ENCODE results near the gene SLCO1A2.
"Not testable (repeated sequence)": the region's sequence is repeated elsewhere in the genome, so short reads cannot be mapped to it uniquely, and the experiment has no call there.

Gene SLCO1A2

DNA sequence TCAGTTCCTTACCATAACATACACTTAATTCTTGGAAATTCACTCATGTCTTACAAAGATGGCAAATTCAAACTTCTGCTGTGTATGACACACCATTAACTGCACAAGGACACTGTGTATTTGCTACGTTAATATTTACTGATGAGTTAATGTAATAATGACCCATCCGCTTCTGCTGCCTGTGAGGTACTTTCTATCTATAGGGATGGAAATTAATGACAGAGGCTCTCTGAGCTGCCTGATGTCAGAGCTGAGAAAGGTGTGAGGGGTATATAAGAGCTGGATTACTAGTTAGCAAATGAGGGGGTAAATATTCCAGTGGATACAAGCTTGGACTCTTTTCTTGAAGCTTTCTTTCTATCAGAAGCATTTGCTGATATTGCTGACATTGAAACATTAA, 37.9 kb upstream of the SLCO1A2 start, which contains the start of gene IAPP:
Gene IAPP (plus strand): TSS at position 301 of the 400 bp plus-strand sequence. CDS start 450 bp downstream, outside the sequence.
- H3K27me3 ChIP-seq (ENCODE audit: insufficient read depth, low read length) = no peaks in the 10 kb centered on the region
- H4K8ac ChIP-seq (ENCODE audit: low read depth, low read length) = no peak within 1 kb of the TSS
- no peak within 1 kb of the TSS for H3K14ac ChIP-seq (ENCODE audit: low read length)
- no peak within 1 kb of the TSS for H3K4ac ChIP-seq (ENCODE audit: low read depth, low read length)
- no peak within 1 kb of the TSS for H4K91ac ChIP-seq (ENCODE audit: low read depth, low read length)
- no CpG with 5 or more reads among the region's 2 CpGs for WGBS (ENCODE audit: extremely low coverage, insufficient coverage, insufficient read length)
- H2BK120ac ChIP-seq (ENCODE audit: insufficient read depth, low read length, poor library complexity) = no peak within 1 kb of the TSS
- no peak within 1 kb of the TSS for H2AFZ ChIP-seq (ENCODE audit: insufficient read depth, low read length, poor library complexity)
- H3K4me3 ChIP-seq (ENCODE audit: low read depth, low read length) = no peak within 1 kb of the TSS
- H3K36me3 ChIP-seq (ENCODE audit: control insufficient read depth in 1 of 2, insufficient read depth in 2 of 2, low read length in 2 of 2) = no peaks in the 10 kb centered on the region
- H4K12ac ChIP-seq (ENCODE audit: low read depth, low read length) = no peak within 1 kb of the TSS
- H2AK5ac ChIP-seq (ENCODE audit: low read length) = no peak within 1 kb of the TSS
- no peak within 1 kb of the TSS for H3K4me2 ChIP-seq (ENCODE audit: low read length)
- H3K9ac ChIP-seq (ENCODE audit: low read length) = no peak within 1 kb of the TSS
- H2BK5ac ChIP-seq (ENCODE audit: low read depth, low read length, poor library complexity) = no peak within 1 kb of the TSS
- H2BK12ac ChIP-seq (ENCODE audit: low read length) = no peak within 1 kb of the TSS
- H3K18ac ChIP-seq (ENCODE audit: low read length) = no peak within 1 kb of the TSS
- no peaks in the 10 kb centered on the region for H3K79me1 ChIP-seq (ENCODE audit: low read length)
- DNase-seq = no peak
- no peaks in the 10 kb centered on the region for H3K9me3 ChIP-seq (ENCODE audit: insufficient read depth, low read depth, low read length)
- H3K23ac ChIP-seq (ENCODE audit: low read length) = no peak within 1 kb of the TSS
- no peaks in the 10 kb centered on the region for H3K79me2 ChIP-seq (ENCODE audit: control insufficient read depth, insufficient read depth, low read length, poor library complexity)
- no peak within 1 kb of the TSS for H3K27ac ChIP-seq (ENCODE audit: low read depth, low read length)
- H3K4me1 ChIP-seq (ENCODE audit: control insufficient read depth in 1 of 2, insufficient read depth in 2 of 2, low read length in 2 of 2) = no peaks in the 10 kb centered on the region

DNA sequence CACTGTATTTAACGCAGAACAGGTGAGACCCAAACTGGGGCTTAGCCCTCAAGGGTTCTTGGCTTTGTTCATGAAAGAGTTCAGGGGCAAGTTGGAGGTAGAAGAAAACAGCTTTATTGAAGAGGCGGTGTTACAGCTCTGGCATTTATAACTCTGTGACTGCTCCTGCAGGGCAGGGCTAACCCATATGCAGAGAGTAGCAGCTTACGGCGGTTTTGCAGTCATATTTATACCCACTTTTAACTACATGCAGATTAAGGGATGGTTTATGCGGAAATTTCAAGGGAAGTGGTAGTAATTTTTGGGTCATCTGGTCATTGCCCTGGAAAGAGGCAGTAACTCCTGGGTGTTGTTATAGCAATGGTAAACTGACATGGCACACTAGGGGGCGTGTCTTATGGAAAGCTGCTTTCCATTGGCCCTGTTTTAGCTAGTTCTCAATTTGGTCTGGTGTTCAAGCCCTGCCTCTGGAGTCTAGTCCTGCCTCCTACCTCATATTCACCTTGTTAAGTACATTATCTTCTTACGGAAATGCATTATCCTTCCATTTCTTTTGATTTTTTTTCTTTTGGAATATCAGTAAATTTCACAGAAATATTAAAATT, 36.2 kb upstream of the SLCO1A2 start:
- WGBS (ENCODE audit: extremely low coverage, insufficient coverage, insufficient read length) = no CpG with 5 or more reads among the region's 7 CpGs
- no peaks in the 10 kb centered on the region for H3K27me3 ChIP-seq (ENCODE audit: insufficient read depth, low read length)
- H3K4me3 ChIP-seq (ENCODE audit: low read depth, low read length) = no peak overlapping the region
- no peak overlapping the region for H3K4me2 ChIP-seq (ENCODE audit: low read length)
- H3K79me2 ChIP-seq (ENCODE audit: control insufficient read depth, insufficient read depth, low read length, poor library complexity) = no peaks in the 10 kb centered on the region
- H3K14ac ChIP-seq (ENCODE audit: low read length) = no peak overlapping the region
- no peak overlapping the region for H4K8ac ChIP-seq (ENCODE audit: low read depth, low read length)
- H3K79me1 ChIP-seq (ENCODE audit: low read length) = no peaks in the 10 kb centered on the region
- no peaks in the 10 kb centered on the region for H3K4me1 ChIP-seq (ENCODE audit: control insufficient read depth in 1 of 2, insufficient read depth in 2 of 2, low read length in 2 of 2)
- no peak overlapping the region for H3K23ac ChIP-seq (ENCODE audit: low read length)
- no peak overlapping the region for H3K18ac ChIP-seq (ENCODE audit: low read length)
- H2BK5ac ChIP-seq (ENCODE audit: low read depth, low read length, poor library complexity) = no peak overlapping the region
- no peaks in the 10 kb centered on the region for H3K36me3 ChIP-seq (ENCODE audit: control insufficient read depth in 1 of 2, insufficient read depth in 2 of 2, low read length in 2 of 2)
- H2BK120ac ChIP-seq (ENCODE audit: insufficient read depth, low read length, poor library complexity) = no peak overlapping the region
- no peak overlapping the region for H4K12ac ChIP-seq (ENCODE audit: low read depth, low read length)
- H4K91ac ChIP-seq (ENCODE audit: low read depth, low read length) = no peak overlapping the region
- H3K9me3 ChIP-seq (ENCODE audit: insufficient read depth, low read depth, low read length) = no peaks in the 10 kb centered on the region
- H3K9ac ChIP-seq (ENCODE audit: low read length) = no peak overlapping the region
- no peak overlapping the region for H2BK12ac ChIP-seq (ENCODE audit: low read length)
- H2AK5ac ChIP-seq (ENCODE audit: low read length) = no peak overlapping the region
- H3K4ac ChIP-seq (ENCODE audit: low read depth, low read length) = no peak overlapping the region
- no peak overlapping the region for H2AFZ ChIP-seq (ENCODE audit: insufficient read depth, low read length, poor library complexity)
- DNase-seq = no peak
- no peak overlapping the region for H3K27ac ChIP-seq (ENCODE audit: low read depth, low read length)

DNA sequence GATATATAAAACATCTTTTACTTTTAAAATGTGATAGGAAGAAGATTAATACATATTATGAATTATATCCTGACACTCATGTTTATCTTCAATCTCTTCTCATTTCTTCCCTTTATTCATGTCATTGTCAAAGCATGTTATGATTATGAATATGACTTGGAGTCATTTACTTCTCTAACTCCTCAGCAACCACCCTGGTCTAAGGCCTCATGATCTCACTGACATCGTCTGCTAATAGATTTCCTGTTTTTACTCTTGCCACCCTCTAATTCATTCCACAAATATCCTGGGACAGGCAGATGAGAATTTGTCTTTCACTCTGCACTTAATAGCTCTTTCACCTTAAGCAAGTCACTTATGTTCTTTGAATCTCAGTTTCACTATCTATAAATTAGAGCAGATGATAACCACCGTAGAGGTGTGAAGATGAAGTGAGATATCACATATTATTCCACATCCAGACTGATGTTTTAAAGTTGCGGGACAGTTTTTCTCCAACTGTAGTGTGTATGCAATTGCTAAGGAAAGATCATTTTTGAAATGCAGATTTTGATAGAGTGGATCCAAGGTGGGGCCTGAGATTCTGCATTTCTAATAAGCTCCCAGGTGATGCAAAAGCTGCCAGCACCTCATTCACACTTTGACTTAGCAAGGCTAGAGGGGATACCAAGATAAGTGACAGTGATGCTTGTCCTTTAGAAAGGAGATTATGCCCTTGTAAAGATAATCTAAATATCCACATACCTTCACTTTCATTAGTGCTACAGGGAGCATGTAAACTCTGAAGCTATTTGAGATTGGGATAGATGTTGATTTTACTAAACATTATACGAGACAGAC, 34.6 kb upstream of the SLCO1A2 start:
- Histone ChIP-seq H3K4me1 (ENCODE audit: control insufficient read depth in 1 of 2, insufficient read depth in 2 of 2, low read length in 2 of 2) (no peaks in the 10 kb centered on the region), H3K9ac (ENCODE audit: low read length) (no peak overlapping the region), H4K12ac (ENCODE audit: low read depth, low read length) (no peak overlapping the region), H2AK5ac (ENCODE audit: low read length) (no peak overlapping the region), H3K9me3 (ENCODE audit: insufficient read depth, low read depth, low read length) (no peaks in the 10 kb centered on the region), H3K27ac (ENCODE audit: low read depth, low read length) (no peak overlapping the region), H3K14ac (ENCODE audit: low read length) (no peak overlapping the region), H3K4me2 (ENCODE audit: low read length) (no peak overlapping the region), H3K36me3 (ENCODE audit: control insufficient read depth in 1 of 2, insufficient read depth in 2 of 2, low read length in 2 of 2) (no peaks in the 10 kb centered on the region), H3K4ac (ENCODE audit: low read depth, low read length) (no peak overlapping the region), H2BK12ac (ENCODE audit: low read length) (no peak overlapping the region), H3K4me3 (ENCODE audit: low read depth, low read length) (no peak overlapping the region), H3K79me1 (ENCODE audit: low read length) (no peaks in the 10 kb centered on the region), H3K27me3 (ENCODE audit: insufficient read depth, low read length) (no peaks in the 10 kb centered on the region), H4K8ac (ENCODE audit: low read depth, low read length) (no peak overlapping the region), H4K91ac (ENCODE audit: low read depth, low read length) (no peak overlapping the region), H2AFZ (ENCODE audit: insufficient read depth, low read length, poor library complexity) (no peak overlapping the region), H3K18ac (ENCODE audit: low read length) (no peak overlapping the region), H3K23ac (ENCODE audit: low read length) (no peak overlapping the region), H2BK120ac (ENCODE audit: insufficient read depth, low read length, poor library complexity) (no peak overlapping the region), H2BK5ac (ENCODE audit: low read depth, low read length, poor library complexity) (no peak overlapping the region), H3K79me2 (ENCODE audit: control insufficient read depth, insufficient read depth, low read length, poor library complexity) (no peaks in the 10 kb centered on the region)
- no CpG with 5 or more reads among the region's 4 CpGs for WGBS (ENCODE audit: extremely low coverage, insufficient coverage, insufficient read length)
- no peak for DNase-seq

DNA sequence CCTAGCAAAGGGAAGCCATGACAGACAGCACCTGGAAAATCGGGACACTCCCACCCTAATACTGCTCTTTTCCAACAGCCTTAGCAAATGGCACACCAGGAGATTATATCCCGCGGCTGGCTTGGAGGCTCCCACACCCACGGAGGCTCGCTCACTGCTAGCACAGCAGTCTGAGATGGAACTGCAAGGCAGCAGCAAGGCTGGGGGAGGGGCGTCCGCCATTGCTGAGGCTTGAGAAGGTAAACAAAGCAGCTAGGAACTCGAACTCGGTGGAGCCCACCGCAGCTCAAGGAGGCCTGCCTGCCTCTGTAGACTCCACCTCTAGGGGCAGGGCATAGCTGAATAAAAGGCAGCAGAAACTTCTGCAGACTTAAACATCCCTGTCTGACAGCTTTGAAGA, 25.9 kb upstream of the SLCO1A2 start:
- H3K9me3 ChIP-seq (ENCODE audit: insufficient read depth, low read depth, low read length); H3K79me2 ChIP-seq (ENCODE audit: control insufficient read depth, insufficient read depth, low read length, poor library complexity): not testable (repeated sequence)

More for the DNA sequence above, 25.9 kb upstream of the SLCO1A2 start:
- H3K27ac ChIP-seq (ENCODE audit: low read depth, low read length); H4K8ac ChIP-seq (ENCODE audit: low read depth, low read length); H3K14ac ChIP-seq (ENCODE audit: low read length); H3K27me3 ChIP-seq (ENCODE audit: insufficient read depth, low read length); H2BK120ac ChIP-seq (ENCODE audit: insufficient read depth, low read length, poor library complexity); H3K23ac ChIP-seq (ENCODE audit: low read length); H2BK5ac ChIP-seq (ENCODE audit: low read depth, low read length, poor library complexity); H3K4ac ChIP-seq (ENCODE audit: low read depth, low read length); H4K91ac ChIP-seq (ENCODE audit: low read depth, low read length); H3K4me2 ChIP-seq (ENCODE audit: low read length); H2AFZ ChIP-seq (ENCODE audit: insufficient read depth, low read length, poor library complexity); DNase-seq; H3K9ac ChIP-seq (ENCODE audit: low read length); H3K18ac ChIP-seq (ENCODE audit: low read length); H3K4me3 ChIP-seq (ENCODE audit: low read depth, low read length); H3K4me1 ChIP-seq (ENCODE audit: control insufficient read depth in 1 of 2, insufficient read depth in 2 of 2, low read length in 2 of 2); H4K12ac ChIP-seq (ENCODE audit: low read depth, low read length); H3K36me3 ChIP-seq (ENCODE audit: control insufficient read depth in 1 of 2, insufficient read depth in 2 of 2, low read length in 2 of 2); H2AK5ac ChIP-seq (ENCODE audit: low read length); H2BK12ac ChIP-seq (ENCODE audit: low read length); H3K79me1 ChIP-seq (ENCODE audit: low read length): not testable (repeated sequence)
- whole genome bisulfite sequencing (ENCODE audit: extremely low coverage, insufficient coverage, insufficient read length) = no CpG with 5 or more reads among the region's 10 CpGs

Measured in trophoblast cell (in vitro differentiated cells and primary cell).